ENCODE measurements around the gene FUT7. TPM values are rescaled to one million over a fixed set of nuclear protein-coding genes. Genes with fewer than 3 reads are reported as not detected.

The FUT7 gene
- total RNA-seq, 1 donor from 2014 or later = not detected

GRCh38 chr9:137073992-137074399, 42.1 kb upstream of the FUT7 start:
- TF ChIP-seq, protein P1, sequence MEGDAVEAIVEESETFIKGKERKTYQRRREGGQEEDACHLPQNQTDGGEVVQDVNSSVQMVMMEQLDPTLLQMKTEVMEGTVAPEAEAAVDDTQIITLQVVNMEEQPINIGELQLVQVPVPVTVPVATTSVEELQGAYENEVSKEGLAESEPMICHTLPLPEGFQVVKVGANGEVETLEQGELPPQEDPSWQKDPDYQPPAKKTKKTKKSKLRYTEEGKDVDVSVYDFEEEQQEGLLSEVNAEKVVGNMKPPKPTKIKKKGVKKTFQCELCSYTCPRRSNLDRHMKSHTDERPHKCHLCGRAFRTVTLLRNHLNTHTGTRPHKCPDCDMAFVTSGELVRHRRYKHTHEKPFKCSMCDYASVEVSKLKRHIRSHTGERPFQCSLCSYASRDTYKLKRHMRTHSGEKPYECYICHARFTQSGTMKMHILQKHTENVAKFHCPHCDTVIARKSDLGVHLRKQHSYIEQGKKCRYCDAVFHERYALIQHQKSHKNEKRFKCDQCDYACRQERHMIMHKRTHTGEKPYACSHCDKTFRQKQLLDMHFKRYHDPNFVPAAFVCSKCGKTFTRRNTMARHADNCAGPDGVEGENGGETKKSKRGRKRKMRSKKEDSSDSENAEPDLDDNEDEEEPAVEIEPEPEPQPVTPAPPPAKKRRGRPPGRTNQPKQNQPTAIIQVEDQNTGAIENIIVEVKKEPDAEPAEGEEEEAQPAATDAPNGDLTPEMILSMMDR (IDR thresholded peaks at IDR 0.05; ENCODE audit: insufficient read depth, low read length, severe bottlenecking) = no peak
- no peak for FAIRE-seq

DNA sequence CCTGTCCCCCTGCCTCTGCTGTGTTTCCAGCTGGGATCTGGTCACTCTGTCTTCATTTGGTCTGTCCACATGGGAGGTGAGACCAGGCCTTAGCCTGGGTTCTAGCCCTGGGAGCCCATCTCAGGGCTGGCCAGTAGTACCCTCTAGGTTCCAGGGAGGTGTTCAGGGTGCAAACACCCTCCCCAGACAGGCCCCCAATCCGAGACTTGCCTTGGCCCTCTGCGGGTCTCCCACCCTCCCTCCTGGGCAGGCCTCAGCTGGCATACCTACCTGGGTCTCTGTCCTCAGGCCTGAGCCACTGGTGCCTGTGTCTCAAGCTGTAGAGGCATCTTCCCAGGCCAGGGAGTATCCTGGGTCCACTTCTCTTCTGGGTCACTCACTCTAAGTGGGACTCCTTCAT, 39.4 kb upstream of the FUT7 start:
- no peak for FAIRE-seq
- TF ChIP-seq, protein P1 (IDR thresholded peaks at IDR 0.05; ENCODE audit: insufficient read depth, low read length, severe bottlenecking) = no peak
- Histone ChIP-seq H3K27me3 (ENCODE audit: control insufficient read depth, insufficient read depth, low read length) (no peaks in the 10 kb centered on the region), H3K36me3 (ENCODE audit: control insufficient read depth, insufficient read depth, low read length) (no peaks in the 10 kb centered on the region), H3K4me3 (ENCODE audit: low read depth, low read length) (no peak overlapping the region)
- no peak for DNase-seq (ENCODE audit: low read depth)

More at GRCh38 chr9:137073992-137074399, 42.1 kb upstream of the FUT7 start:
- H3K27me3 ChIP-seq (ENCODE audit: control insufficient read depth, insufficient read depth, low read length) = no peaks in the 10 kb centered on the region
- DNase-seq (ENCODE audit: low read depth) = no peak
- H3K36me3 ChIP-seq (ENCODE audit: control insufficient read depth, insufficient read depth, low read length) = no peaks in the 10 kb centered on the region
- H3K4me3 ChIP-seq (ENCODE audit: low read depth, low read length) = no peak overlapping the region

GRCh38 chr9:137070906-137071275, 39.0 kb upstream of the FUT7 start:
- DNase-seq (ENCODE audit: low read depth) (no peak), FAIRE-seq (no peak)
- Histone ChIP-seq H3K27me3 (ENCODE audit: control insufficient read depth, insufficient read depth, low read length) (no peaks in the 10 kb centered on the region), H3K36me3 (ENCODE audit: control insufficient read depth, insufficient read depth, low read length) (no peaks in the 10 kb centered on the region), H3K4me3 (ENCODE audit: low read depth, low read length) (peak overlapping the region; percentile 36)
- TF ChIP-seq, protein P1 (IDR thresholded peaks at IDR 0.05; ENCODE audit: insufficient read depth, low read length, severe bottlenecking) = no peak

- TF ChIP-seq, protein P1 (IDR thresholded peaks at IDR 0.05; ENCODE audit: insufficient read depth, low read length, severe bottlenecking) = no peak
- FAIRE-seq = no peak
Measured at GRCh38 chr9:137070201-137070905, 38.5 kb upstream of the FUT7 start, which contains the start of gene SAPCD2. Gene SAPCD2, minus strand, starts transcription at chr9:137070557. Its CDS starts 97 bp downstream, at chr9:137070460.

GRCh38 chr9:137069508-137070091, 37.7 kb upstream of the FUT7 start:
- Histone ChIP-seq H3K36me3 (ENCODE audit: control insufficient read depth, insufficient read depth, low read length) (no peaks in the 10 kb centered on the region), H3K27me3 (ENCODE audit: control insufficient read depth, insufficient read depth, low read length) (no peaks in the 10 kb centered on the region), H3K4me3 (ENCODE audit: low read depth, low read length) (peak overlapping the region; percentile 36)
- DNase-seq (ENCODE audit: low read depth) (no peak), FAIRE-seq (no peak)
- TF ChIP-seq, protein P1 (IDR thresholded peaks at IDR 0.05; ENCODE audit: insufficient read depth, low read length, severe bottlenecking) = no peak

More at GRCh38 chr9:137070201-137070905, 38.5 kb upstream of the FUT7 start, which contains the start of gene SAPCD2:
- Histone ChIP-seq H3K36me3 (ENCODE audit: control insufficient read depth, insufficient read depth, low read length) (no peaks in the 10 kb centered on the region), H3K27me3 (ENCODE audit: control insufficient read depth, insufficient read depth, low read length) (no peaks in the 10 kb centered on the region), H3K4me3 (ENCODE audit: low read depth, low read length) (peak within 1 kb of the TSS; percentile 36)
- peak; percentile 77 for DNase-seq (ENCODE audit: low read depth)
